GM12891 (cell line): Measurements from ENCODE around the gene DACH1.

Experiments
- POLR2A ChIP-seq: IDR thresholded peaks from 2 replicates; pipeline ENCODE4 v1.6.1; 2011; ENCODE audit warnings: low read depth, low read length, control low read depth
- POLR2AphosphoS5 ChIP-seq: IDR thresholded peaks from 2 replicates; pipeline ENCODE4 v1.6.1; 2011; ENCODE audit warnings: low read depth, low read length, control low read depth
- SPI1 ChIP-seq: IDR thresholded peaks from 2 replicates; pipeline ENCODE4 v1.6.1; 2011; ENCODE audit warnings: low read depth, low read length, control low read depth

DNA sequence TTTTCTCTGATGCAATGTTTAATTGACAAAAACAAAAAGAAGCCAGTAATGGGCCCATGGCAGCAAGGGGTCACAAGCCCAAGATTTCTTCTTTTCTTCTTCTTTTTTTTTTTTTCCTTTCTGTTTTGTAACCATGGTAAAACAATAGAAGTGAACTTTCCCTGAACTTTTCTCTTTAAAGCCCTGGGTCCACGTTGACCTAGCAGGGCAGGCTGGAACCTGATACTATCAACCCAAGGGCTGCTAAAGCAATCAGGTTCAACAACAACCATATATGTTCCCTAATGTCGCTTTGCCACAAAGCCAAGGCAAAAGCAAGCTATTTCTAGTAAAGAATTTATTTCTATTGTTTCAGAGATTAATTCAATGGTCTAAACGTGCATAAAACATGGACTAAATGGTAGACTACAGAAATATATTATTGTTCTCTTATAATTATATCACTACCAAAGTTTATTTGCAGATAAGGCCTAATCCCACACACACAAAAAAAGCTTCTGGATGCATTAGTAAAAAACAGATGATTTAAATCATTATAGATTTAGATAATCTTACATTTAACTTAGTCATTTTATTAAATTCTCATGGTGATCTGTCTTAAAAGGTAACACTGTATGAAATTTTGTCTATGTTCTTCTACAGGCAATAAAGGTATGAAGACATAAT lies 153.9 kb downstream of the DACH1 start:
- TF ChIP-seq POLR2AphosphoS5 (no peak), POLR2A (no peak), SPI1 (no peak)
